GM12878 (cell line): ENCODE results near the gene HHIPL1. TPM values are rescaled to one million over a fixed set of nuclear protein-coding genes. Genes with fewer than 3 reads are reported as not detected.

Experiments used
- ATAC-seq: fragments of 200-7000 bp; cut with Tn5 transposase; 3 replicates; pipeline ENCODE4 v1.9.1; 2020; ENCODE audit warnings: mild to moderate bottlenecking, moderate library complexity
- BruUV-seq: library from RNA; stranded (reverse); fragments of 400-500 nt; replicated peaks from 2 replicates; lab custom pipeline; 2021; lab: Mats Ljungman, UMichigan
- CTCF ChIA-PET: fragments of 300-600 bp; sonication (Branson Sonifier 250); formaldehyde crosslinking; extraction: SDS; loops from one replicate; lab custom pipeline; 2021; ENCODE audit warnings: inconsistent platforms; lab: Yijun Ruan, JAX
- POLR2A ChIA-PET: fragments of 350-600 bp; formaldehyde crosslinking; extraction: SDS; loops from one replicate; lab custom pipeline; 2021; ENCODE audit warnings: inconsistent platforms; lab: Charles Lee
- RAD21 ChIA-PET: fragments of 300-600 bp; sonication (Branson Sonifier 250); formaldehyde crosslinking; loops from one replicate; lab custom pipeline; 2023; ENCODE audit warnings: antibody characterized with exemption; ENCODE audit not compliant: unreplicated experiment; lab: Charles Lee
- SMC1A ChIA-PET: fragments of 300-600 bp; sonication (Branson Sonifier 250); formaldehyde crosslinking; loops from one replicate; lab custom pipeline; 2023; ENCODE audit not compliant: unreplicated experiment, uncharacterized antibody; lab: Charles Lee
- DNase-seq: peaks from one replicate; pipeline ENCODE4 v3.0.0-alpha.2; 2011; ENCODE audit warnings: low read depth, low spot score
- FAIRE-seq: peaks from 3 replicates; lab custom pipeline; 2011; peaks lifted over from hg19 to GRCh38; lab: Jason Lieb, UNC
- H2AFZ ChIP-seq: 2 replicates; pipeline ENCODE4 v1.6.0; 2011; ENCODE audit warnings: low read depth, low read length, control low read depth; ENCODE audit not compliant: control insufficient read depth
- H3K27ac ChIP-seq: 2 replicates; pipeline ENCODE4 v1.5.1; 2011; ENCODE audit warnings: control low read depth; ENCODE audit not compliant: control insufficient read depth, insufficient read depth
- H3K27me3 ChIP-seq, 2 experiments: replicated peaks in 1 of 2; 2 replicates each; pipeline versions ENCODE4 v1.6.0 to v1.6.1; 2011; ENCODE audit warnings: low read length in 1 of 2; ENCODE audit not compliant: control insufficient read depth in 2 of 2, insufficient read depth in 2 of 2
- H3K36me3 ChIP-seq, 2 experiments: 2 replicates each; pipeline ENCODE4 v1.5.1; 2011; ENCODE audit warnings: low read length in 1 of 2; ENCODE audit not compliant: control insufficient read depth in 2 of 2, insufficient read depth in 2 of 2
- H3K4me1 ChIP-seq: 2 replicates; pipeline ENCODE4 v1.6.1; 2011; ENCODE audit warnings: mild to moderate bottlenecking, low read length, moderate library complexity, mixed read lengths; ENCODE audit not compliant: control insufficient read depth, insufficient read depth
- H3K4me2 ChIP-seq: 2 replicates; pipeline ENCODE4 v1.6.0; 2011; ENCODE audit warnings: control low read depth; ENCODE audit not compliant: control insufficient read depth, insufficient read depth
- H3K4me3 ChIP-seq: fragments of 200-600 bp; sonication (generic); 2 replicates; pipeline ENCODE4 v1.5.1; 2016
- H3K79me2 ChIP-seq: 2 replicates; pipeline ENCODE4 v1.6.0; 2011; ENCODE audit warnings: low read length; ENCODE audit not compliant: control insufficient read depth, insufficient read depth
- H3K9ac ChIP-seq: 2 replicates; pipeline ENCODE4 v1.8.0; 2011; ENCODE audit warnings: low read length, control low read depth, mixed read lengths; ENCODE audit not compliant: control insufficient read depth, insufficient read depth
- H3K9me3 ChIP-seq: replicated peaks from 3 replicates; pipeline ENCODE4 v1.5.1; 2011; ENCODE audit warnings: mild to moderate bottlenecking, low read length; ENCODE audit not compliant: control insufficient read depth, insufficient read depth
- H4K20me1 ChIP-seq: 2 replicates; pipeline ENCODE4 v1.6.0; 2011; ENCODE audit not compliant: control insufficient read depth, insufficient read depth
- EP300 ChIP-seq, 2 experiments: fragments of 150-350 bp in 1 of 2; IDR thresholded peaks; 2 replicates each; pipeline ENCODE4 v1.6.1; 2011 to 2012; ENCODE audit warnings: low read depth in 2 of 2, low read length in 2 of 2, borderline replicate concordance in 1 of 2, improper control_type of control experiment in 1 of 2, inconsistent platforms in 1 of 2; ENCODE audit not compliant: control insufficient read depth in 1 of 2
- RAD21 ChIP-seq: IDR thresholded peaks from 2 replicates; pipeline ENCODE4 v1.6.1; 2011; ENCODE audit warnings: mild to moderate bottlenecking, low read depth, low read length, moderate library complexity; ENCODE audit not compliant: insufficient read depth
- SMAD1 ChIP-seq: fragments of 450-650 bp; IDR thresholded peaks from 2 replicates; pipeline ENCODE4 v1.6.1; 2018; ENCODE audit warnings: mild to moderate bottlenecking, low read depth; ENCODE audit not compliant: partially characterized antibody
- STAT3 ChIP-seq: IDR thresholded peaks from 2 replicates; pipeline ENCODE4 v1.6.1; 2011; ENCODE audit warnings: low read depth, low read length, improper control_type of control experiment
- ZBTB33 ChIP-seq: fragments of 450-650 bp; IDR thresholded peaks from 2 replicates; pipeline ENCODE4 v1.6.1; 2017; ENCODE audit warnings: mild to moderate bottlenecking
- ZNF384 ChIP-seq: IDR thresholded peaks from 2 replicates; pipeline ENCODE4 v1.6.1; 2012; ENCODE audit warnings: low read depth, mild to moderate bottlenecking, low read length, improper control_type of control experiment, borderline replicate concordance
- WGBS: methylation state at CpG from one replicate; pipeline ENCODE4 v1.1.6; 2016; ENCODE audit warnings: low lambda C conversion rate; ENCODE audit not compliant: insufficient replicate concordance, insufficient coverage; ENCODE audit errors: missing lambda C conversion rate; 5-methylcytosine and 5-hydroxymethylcytosine counted together
- in situ Hi-C: fragments of 300-500 bp; cut with MboI; formaldehyde crosslinking; loops from 9 replicates; pipeline ENCODE4 v1.14.3; 2018; ENCODE audit warnings: mixed read lengths
- intact Hi-C: fragments of 100-400 bp; cut with micrococcal nuclease; formaldehyde crosslinking; loops from one replicate; pipeline ENCODE4 v1.14.2; 2022; ENCODE audit not compliant: unreplicated experiment
- polyA plus RNA-seq, 11 experiments: library from polyadenylated mRNA; depleted of rRNA in 4 of 11; unstranded in 6 of 11; stranded (reverse) in 5 of 11; fragments of >200 nt; fragmentation: Nextera tagmentation in 4 of 11; fragmentation: Illumina TruSeq in 1 of 11; extraction: Ambion mirVana in 4 of 11; extraction: Trizol in 1 of 11; gene quantifications; 1 replicate in 1 of 11; 2 replicates in 10 of 11; pipeline versions ENCODE4 v1.2.1 to v1.2.3, GENCODE V29; 2011 to 2016; ENCODE audit warnings: inconsistent platforms in 2 of 11, missing spikeins in 2 of 11, low read depth in 1 of 11
- total RNA-seq, 4 experiments: library from RNA; depleted of rRNA in 3 of 4; stranded (reverse); fragments of >200 nt in 3 of 4; fragmentation: Illumina TruSeq in 1 of 4; extraction: Trizol in 1 of 4; gene quantifications; 2 replicates each; pipeline versions ENCODE4 v1.2.1 to v1.2.3, GENCODE V29; 2013 to 2021
- TF ChIP-seq, protein P1 (sequence below): IDR thresholded peaks from 2 replicates; pipeline ENCODE4 v1.6.1; 2012; ENCODE audit warnings: improper control_type of control experiment, low read depth, low read length; ENCODE audit not compliant: insufficient replicate concordance
- TF ChIP-seq, protein P2 (sequence below): IDR thresholded peaks from 2 replicates; pipeline ENCODE4 v1.6.1; 2012; ENCODE audit warnings: low read depth, low read length, improper control_type of control experiment

Gene HHIPL1
- total and polyA plus RNA-seq, 10 of the 15 experiments (the other 5 are each of a cell fraction or from before 2014, with no cell fraction given), result 0.09 TPM; not detected in 9

- Histone ChIP-seq H3K4me2 (no peak overlapping the region), H3K36me3 (no peaks in the 10 kb centered on the region), H3K4me1 (peaks cover 14% of the 10 kb centered on the region), H3K9me3 (no peaks in the 10 kb centered on the region), H3K27ac (no peak overlapping the region), H3K9ac (no peak overlapping the region), H4K20me1 (no peaks in the 10 kb centered on the region), H2AFZ (no peak overlapping the region), H3K79me2 (no peaks in the 10 kb centered on the region), H3K4me3 (no peak overlapping the region), H3K27me3 (peaks cover 1 to 3% of the 10 kb centered on the region in 2 experiments; a peak in 2 of 4 replicates)
- intact Hi-C loops (no loop called here), in situ Hi-C loops (no loop called here)
- DNase-seq (no peak), ATAC-seq (no peak), FAIRE-seq (no peak)
- POLR2A ChIA-PET, result no interaction called here
- SMC1A ChIA-PET, result no interaction called here
- no TSS peak for BruUV-seq
- CTCF ChIA-PET, result interaction anchor here (0.7 kb wide), 1 partner anchor 20 kb away, joined by 3 read pairs; no protein-coding TSS in a partner anchor
- no peak for TF ChIP-seq SMAD1
- WGBS, result 25% methylated on average over 6 of the region's 6 CpGs
- RAD21 ChIA-PET, result no interaction called here
These were observed 21.6 kb downstream of the HHIPL1 start for GRCh38 chr14:99666533-99666932.

- POLR2A ChIA-PET, result no interaction called here
- intact Hi-C loops (no loop called here), in situ Hi-C loops (no loop called here)
- CTCF ChIA-PET, result interaction anchor here (0.8 to 1.9 kb wide), 2 partner anchors 21 to 218 kb away, joined by 3 to 7 read pairs; no protein-coding TSS in a partner anchor
- SMC1A ChIA-PET, result no interaction called here
- Histone ChIP-seq H3K9ac (no peak overlapping the region), H3K9me3 (no peaks in the 10 kb centered on the region), H3K4me1 (peaks cover 14% of the 10 kb centered on the region), H3K36me3 (no peaks in the 10 kb centered on the region), H2AFZ (no peak overlapping the region), H3K79me2 (no peaks in the 10 kb centered on the region), H3K4me3 (no peak overlapping the region), H3K27ac (no peak overlapping the region), H3K27me3 (peaks cover 1 to 3% of the 10 kb centered on the region in 2 experiments; a peak in 2 of 4 replicates), H3K4me2 (no peak overlapping the region), H4K20me1 (no peaks in the 10 kb centered on the region)
- RAD21 ChIA-PET, result no interaction called here
- FAIRE-seq (no peak), ATAC-seq (no peak), DNase-seq (no peak)
- WGBS, result 0% methylated on average over 2 of the region's 2 CpGs
- BruUV-seq, result no TSS peak
- no peak for TF ChIP-seq RAD21
- no peak for TF ChIP-seq ZBTB33
- TF ChIP-seq ZNF384, result no peak
- no peak for TF ChIP-seq STAT3
- no peak for TF ChIP-seq EP300 (IDR thresholded peaks at IDR 0.05; ENCODE audit: borderline replicate concordance in 1 of 2, control insufficient read depth in 1 of 2, low read depth in 2 of 2, low read length in 2 of 2)
- TF ChIP-seq, protein P1, sequence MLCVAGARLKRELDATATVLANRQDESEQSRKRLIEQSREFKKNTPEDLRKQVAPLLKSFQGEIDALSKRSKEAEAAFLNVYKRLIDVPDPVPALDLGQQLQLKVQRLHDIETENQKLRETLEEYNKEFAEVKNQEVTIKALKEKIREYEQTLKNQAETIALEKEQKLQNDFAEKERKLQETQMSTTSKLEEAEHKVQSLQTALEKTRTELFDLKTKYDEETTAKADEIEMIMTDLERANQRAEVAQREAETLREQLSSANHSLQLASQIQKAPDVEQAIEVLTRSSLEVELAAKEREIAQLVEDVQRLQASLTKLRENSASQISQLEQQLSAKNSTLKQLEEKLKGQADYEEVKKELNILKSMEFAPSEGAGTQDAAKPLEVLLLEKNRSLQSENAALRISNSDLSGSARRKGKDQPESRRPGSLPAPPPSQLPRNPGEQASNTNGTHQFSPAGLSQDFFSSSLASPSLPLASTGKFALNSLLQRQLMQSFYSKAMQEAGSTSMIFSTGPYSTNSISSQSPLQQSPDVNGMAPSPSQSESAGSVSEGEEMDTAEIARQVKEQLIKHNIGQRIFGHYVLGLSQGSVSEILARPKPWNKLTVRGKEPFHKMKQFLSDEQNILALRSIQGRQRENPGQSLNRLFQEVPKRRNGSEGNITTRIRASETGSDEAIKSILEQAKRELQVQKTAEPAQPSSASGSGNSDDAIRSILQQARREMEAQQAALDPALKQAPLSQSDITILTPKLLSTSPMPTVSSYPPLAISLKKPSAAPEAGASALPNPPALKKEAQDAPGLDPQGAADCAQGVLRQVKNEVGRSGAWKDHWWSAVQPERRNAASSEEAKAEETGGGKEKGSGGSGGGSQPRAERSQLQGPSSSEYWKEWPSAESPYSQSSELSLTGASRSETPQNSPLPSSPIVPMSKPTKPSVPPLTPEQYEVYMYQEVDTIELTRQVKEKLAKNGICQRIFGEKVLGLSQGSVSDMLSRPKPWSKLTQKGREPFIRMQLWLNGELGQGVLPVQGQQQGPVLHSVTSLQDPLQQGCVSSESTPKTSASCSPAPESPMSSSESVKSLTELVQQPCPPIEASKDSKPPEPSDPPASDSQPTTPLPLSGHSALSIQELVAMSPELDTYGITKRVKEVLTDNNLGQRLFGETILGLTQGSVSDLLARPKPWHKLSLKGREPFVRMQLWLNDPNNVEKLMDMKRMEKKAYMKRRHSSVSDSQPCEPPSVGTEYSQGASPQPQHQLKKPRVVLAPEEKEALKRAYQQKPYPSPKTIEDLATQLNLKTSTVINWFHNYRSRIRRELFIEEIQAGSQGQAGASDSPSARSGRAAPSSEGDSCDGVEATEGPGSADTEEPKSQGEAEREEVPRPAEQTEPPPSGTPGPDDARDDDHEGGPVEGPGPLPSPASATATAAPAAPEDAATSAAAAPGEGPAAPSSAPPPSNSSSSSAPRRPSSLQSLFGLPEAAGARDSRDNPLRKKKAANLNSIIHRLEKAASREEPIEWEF, result no peak
- TF ChIP-seq, protein P2, sequence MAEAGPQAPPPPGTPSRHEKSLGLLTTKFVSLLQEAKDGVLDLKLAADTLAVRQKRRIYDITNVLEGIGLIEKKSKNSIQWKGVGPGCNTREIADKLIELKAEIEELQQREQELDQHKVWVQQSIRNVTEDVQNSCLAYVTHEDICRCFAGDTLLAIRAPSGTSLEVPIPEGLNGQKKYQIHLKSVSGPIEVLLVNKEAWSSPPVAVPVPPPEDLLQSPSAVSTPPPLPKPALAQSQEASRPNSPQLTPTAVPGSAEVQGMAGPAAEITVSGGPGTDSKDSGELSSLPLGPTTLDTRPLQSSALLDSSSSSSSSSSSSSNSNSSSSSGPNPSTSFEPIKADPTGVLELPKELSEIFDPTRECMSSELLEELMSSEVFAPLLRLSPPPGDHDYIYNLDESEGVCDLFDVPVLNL, result no peak
These were observed 22.1 kb downstream of the HHIPL1 start for GRCh38 chr14:99667045-99667444.
